IMR-90 (cell line): ENCODE measurements around the gene CEP83. TPM values are rescaled to one million over a fixed set of nuclear protein-coding genes. Genes with fewer than 3 reads are reported as not detected.

Source experiments
- ATAC-seq: fragments of 200-7000 bp; cut with Tn5 transposase; 2 replicates; pipeline ENCODE4 v1.9.1; 2020; ENCODE audit warnings: low read depth, mild to moderate bottlenecking, moderate library complexity
- BruUV-seq: library from RNA; stranded (reverse); fragments of 400-500 nt; replicated peaks from 2 replicates; lab custom pipeline; 2021; lab: Mats Ljungman, UMichigan
- CTCF ChIA-PET: fragments of 300-600 bp; formaldehyde crosslinking; extraction: SDS; loops from one replicate; lab custom pipeline; 2021; ENCODE audit warnings: antibody characterized with exemption; lab: Yijun Ruan, JAX
- POLR2A ChIA-PET: fragments of 300-600 bp; sonication (Branson Sonifier 250); formaldehyde crosslinking; loops from one replicate; lab custom pipeline; 2022; ENCODE audit warnings: antibody characterized with exemption; ENCODE audit not compliant: unreplicated experiment; lab: Charles Lee
- DNase-seq: peaks from one replicate; pipeline ENCODE4 v3.0.0; 2013
- H2AFZ ChIP-seq: replicated peaks from 2 replicates; pipeline ENCODE3; 2013; ENCODE audit warnings: low read length, mild to moderate bottlenecking; ENCODE audit not compliant: poor library complexity
- H2AK5ac ChIP-seq: 2 replicates; pipeline ENCODE4 v1.6.1; 2013; ENCODE audit warnings: low read depth, low read length, inconsistent platforms
- H2AK9ac ChIP-seq: replicated peaks from 2 replicates; pipeline ENCODE3; 2013; ENCODE audit warnings: mild to moderate bottlenecking, low read depth, low read length, moderate library complexity; ENCODE audit not compliant: poor library complexity
- H2BK120ac ChIP-seq: 2 replicates; pipeline ENCODE4 v1.6.1; 2013; ENCODE audit warnings: low read depth, low read length, inconsistent platforms
- H2BK15ac ChIP-seq: 3 replicates; pipeline ENCODE4 v1.6.1; 2013; ENCODE audit warnings: low read depth, low read length, inconsistent platforms
- H2BK20ac ChIP-seq: 2 replicates; pipeline ENCODE4 v1.6.1; 2013; ENCODE audit warnings: low read depth, mild to moderate bottlenecking, inconsistent platforms, low read length, moderate library complexity
- H2BK5ac ChIP-seq: 2 replicates; pipeline ENCODE4 v1.6.1; 2013; ENCODE audit warnings: mild to moderate bottlenecking, low read depth, low read length, inconsistent platforms; ENCODE audit not compliant: poor library complexity, severe bottlenecking
- H3K14ac ChIP-seq: replicated peaks from 2 replicates; pipeline ENCODE4 v1.6.1; 2013; ENCODE audit warnings: low read depth, low read length, inconsistent platforms
- H3K18ac ChIP-seq: 2 replicates; pipeline ENCODE4 v1.6.1; 2013; ENCODE audit warnings: low read depth, low read length, control low read depth
- H3K23ac ChIP-seq: 2 replicates; pipeline ENCODE4 v1.6.1; 2013; ENCODE audit warnings: low read depth, low read length, inconsistent platforms
- H3K27ac ChIP-seq: 2 replicates; pipeline ENCODE4 v1.5.1; 2013; ENCODE audit warnings: mild to moderate bottlenecking, control low read depth, low read length; ENCODE audit not compliant: insufficient read depth
- H3K27me3 ChIP-seq: 2 replicates; pipeline ENCODE4 v1.6.1; 2013; ENCODE audit warnings: low read length; ENCODE audit not compliant: control insufficient read depth, insufficient read depth
- H3K36me3 ChIP-seq: 2 replicates; pipeline ENCODE4 v1.6.1; 2013; ENCODE audit warnings: low read length, mixed read lengths; ENCODE audit not compliant: control insufficient read depth, insufficient read depth
- H3K4ac ChIP-seq: 2 replicates; pipeline ENCODE4 v1.6.1; 2013; ENCODE audit warnings: low read depth, low read length, inconsistent platforms
- H3K4me1 ChIP-seq: 2 replicates; pipeline ENCODE4 v1.6.1; 2013; ENCODE audit warnings: low read length, mixed read lengths; ENCODE audit not compliant: control insufficient read depth, insufficient read depth
- H3K4me2 ChIP-seq: 2 replicates; pipeline ENCODE4 v1.6.1; 2013; ENCODE audit warnings: low read depth, mild to moderate bottlenecking, control low read depth, low read length, moderate library complexity
- H3K4me3 ChIP-seq: 2 replicates; pipeline ENCODE4 v1.5.1; 2013; ENCODE audit warnings: low read depth, mild to moderate bottlenecking, control low read depth, low read length, moderate library complexity; ENCODE audit not compliant: insufficient read depth
- H3K56ac ChIP-seq: 2 replicates; pipeline ENCODE4 v1.6.1; 2013; ENCODE audit warnings: low read length, inconsistent platforms; ENCODE audit not compliant: insufficient read depth; ENCODE audit errors: extremely low read depth
- H3K79me1 ChIP-seq, 2 experiments: 2 replicates each; pipeline ENCODE4 v1.6.1; 2013; ENCODE audit warnings: low read length in 2 of 2, inconsistent platforms in 1 of 2, low read depth in 1 of 2
- H3K9ac ChIP-seq: 2 replicates; pipeline ENCODE4 v1.6.1; 2013; ENCODE audit warnings: low read depth, low read length, control low read depth
- H3K9me1 ChIP-seq: 2 replicates; pipeline ENCODE4 v1.6.1; 2013; ENCODE audit warnings: low read length, inconsistent platforms; ENCODE audit not compliant: insufficient read depth
- H3K9me3 ChIP-seq: 2 replicates; pipeline ENCODE4 v1.6.1; 2013; ENCODE audit warnings: low read length; ENCODE audit not compliant: control insufficient read depth, insufficient read depth
- H4K20me1 ChIP-seq: 2 replicates; pipeline ENCODE4 v1.6.1; 2013; ENCODE audit warnings: low read length, inconsistent platforms; ENCODE audit not compliant: insufficient read depth
- H4K5ac ChIP-seq: 2 replicates; pipeline ENCODE4 v1.6.1; 2013; ENCODE audit warnings: mild to moderate bottlenecking, low read depth, low read length, control low read depth
- H4K8ac ChIP-seq, 2 experiments: 2 replicates each; pipeline ENCODE4 v1.6.1; 2013; ENCODE audit warnings: low read depth in 2 of 2, low read length in 2 of 2, control low read depth in 1 of 2, inconsistent platforms in 1 of 2
- H4K91ac ChIP-seq: 2 replicates; pipeline ENCODE4 v1.6.1; 2013; ENCODE audit warnings: low read depth, low read length, inconsistent platforms; ENCODE audit not compliant: insufficient read depth
- BHLHE40 ChIP-seq: fragments of 150-350 bp; IDR thresholded peaks from 2 replicates; pipeline ENCODE4 v1.6.1; 2016; ENCODE audit warnings: mild to moderate bottlenecking, low read depth, low read length
- CEBPB ChIP-seq: IDR thresholded peaks from 2 replicates; pipeline ENCODE4 v1.6.1; 2012; ENCODE audit warnings: low read depth, low read length, improper control_type of control experiment
- CTCF ChIP-seq: conservative IDR thresholded peaks from 2 replicates; pipeline ENCODE4 v1.5.1; 2012; ENCODE audit warnings: mild to moderate bottlenecking, low read depth, low read length, improper control_type of control experiment
- FOS ChIP-seq: fragments of 150-350 bp; IDR thresholded peaks from 2 replicates; pipeline ENCODE4 v1.6.1; 2016; ENCODE audit warnings: low read depth, low read length
- MAFK ChIP-seq: IDR thresholded peaks from 2 replicates; pipeline ENCODE4 v1.6.1; 2012; ENCODE audit warnings: low read depth, low read length, improper control_type of control experiment
- MAZ ChIP-seq: IDR thresholded peaks from 2 replicates; pipeline ENCODE4 v1.6.1; 2012; ENCODE audit warnings: low read depth, mild to moderate bottlenecking, low read length, improper control_type of control experiment, moderate library complexity, borderline replicate concordance
- MXI1 ChIP-seq: IDR thresholded peaks from 2 replicates; pipeline ENCODE4 v1.6.1; 2012; ENCODE audit warnings: low read depth, mild to moderate bottlenecking, low read length, moderate library complexity, borderline replicate concordance
- NFE2L2 ChIP-seq: fragments of 150-350 bp; IDR thresholded peaks from 2 replicates; pipeline ENCODE4 v1.6.1; 2016; ENCODE audit warnings: low read depth, mild to moderate bottlenecking, low read length
- POLR2A ChIP-seq: IDR thresholded peaks from 2 replicates; pipeline ENCODE4 v1.6.1; 2012; ENCODE audit warnings: mild to moderate bottlenecking, low read depth, low read length
- RAD21 ChIP-seq: IDR thresholded peaks from 2 replicates; pipeline ENCODE4 v1.6.1; 2012; ENCODE audit warnings: low read length, improper control_type of control experiment
- RCOR1 ChIP-seq: IDR thresholded peaks from 2 replicates; pipeline ENCODE4 v1.6.1; 2012; ENCODE audit warnings: mild to moderate bottlenecking, low read length, improper control_type of control experiment; ENCODE audit not compliant: insufficient replicate concordance
- RFX5 ChIP-seq: IDR thresholded peaks from 2 replicates; pipeline ENCODE4 v1.8.0; 2012; ENCODE audit warnings: low read depth, mild to moderate bottlenecking, low read length, moderate library complexity
- SMC3 ChIP-seq: fragments of 150-350 bp; IDR thresholded peaks from 2 replicates; pipeline ENCODE4 v1.6.1; 2016; ENCODE audit warnings: low read depth, mild to moderate bottlenecking, antibody characterized with exemption, low read length, moderate library complexity
- WGBS, 2 experiments: methylation state at CpG; one replicate each; pipeline versions ENCODE4 v1.1.5 to v1.1.7; 2013; ENCODE audit warnings: missing lambda C conversion rate in 2 of 2; ENCODE audit not compliant: insufficient read length in 1 of 2; ENCODE audit errors: extremely low coverage in 2 of 2; 5-methylcytosine and 5-hydroxymethylcytosine counted together
- dilution Hi-C: fragments of 300-500 bp; cut with HindIII; formaldehyde crosslinking; loops from one replicate; pipeline ENCODE4 v1.14.3; 2018; ENCODE audit warnings: low sequenced_read_pairs; ENCODE audit not compliant: unreplicated experiment
- in situ Hi-C: fragments of 300-500 bp; cut with MboI; formaldehyde crosslinking; loops from 3 replicates; pipeline ENCODE4 v1.14.3; 2019; ENCODE audit warnings: low sequenced_read_pairs, inconsistent platforms, mixed read lengths
- intact Hi-C: fragments of 100-400 bp; cut with micrococcal nuclease; formaldehyde crosslinking; loops from 2 replicates; pipeline ENCODE4 v1.10.0; 2022
- polyA plus RNA-seq, 3 experiments: library from polyadenylated mRNA; depleted of rRNA; stranded (reverse); fragments of >200 nt; gene quantifications; 2 replicates each; pipeline ENCODE4 v1.2.3, GENCODE V29; 2012; ENCODE audit warnings: low replicate concordance in 1 of 3
- total RNA-seq: library from RNA; depleted of rRNA; stranded (reverse); fragments of >200 nt; gene quantifications from 2 replicates; pipeline ENCODE4 v1.2.3, GENCODE V29; 2012

CEP83 gene
- total and polyA plus RNA-seq, 2 of the 4 experiments (the other 2 are of a cell fraction) = 3.9 to 8.9 TPM

DNA sequence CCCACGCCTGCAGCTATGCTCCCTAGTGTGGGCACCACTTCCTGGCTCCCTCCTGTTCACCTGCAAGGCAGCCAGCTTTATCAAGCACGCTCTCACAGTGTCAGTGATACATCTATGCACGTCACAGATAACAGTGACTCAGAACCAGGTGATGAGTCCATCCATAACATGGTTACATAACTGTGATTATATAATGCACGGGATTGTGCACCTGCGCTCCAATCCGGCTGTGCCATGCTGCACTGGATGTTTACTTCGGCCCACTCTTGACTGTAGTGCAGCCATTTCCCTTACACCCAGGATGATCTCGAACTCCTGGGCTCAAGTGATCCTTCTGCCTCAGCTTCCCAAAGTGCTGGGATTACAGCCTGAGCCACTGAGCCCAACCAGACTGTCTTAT, 38.4 kb upstream of the CEP83 start:
- H2BK120ac ChIP-seq = no peak overlapping the region
- ChIA-PET CTCF (no interaction called here), POLR2A (no interaction called here)
- H4K5ac ChIP-seq = no peak overlapping the region
- H3K18ac ChIP-seq = no peak overlapping the region
- no peak overlapping the region for H3K4me2 ChIP-seq
- H2AK5ac ChIP-seq = no peak overlapping the region
- ATAC-seq = no peak
- H3K9me1 ChIP-seq = no peaks in the 10 kb centered on the region
- H2AK9ac ChIP-seq = no peak overlapping the region
- no peak for TF ChIP-seq MAFK
- TF ChIP-seq CTCF = no peak
- TF ChIP-seq CEBPB = no peak
- no peak for TF ChIP-seq RAD21
- TF ChIP-seq RFX5 = no peak
- no peak for TF ChIP-seq FOS
- no peak for TF ChIP-seq SMC3
- no peak for TF ChIP-seq POLR2A
- no peak for TF ChIP-seq MXI1
- TF ChIP-seq MAZ = no peak
- no peak for TF ChIP-seq NFE2L2
- no peak for TF ChIP-seq RCOR1
- TF ChIP-seq BHLHE40 = no peak
- in situ Hi-C loops (no loop called here), dilution Hi-C loops (no loop called here), intact Hi-C loops (no loop called here)
- no peak overlapping the region for H4K91ac ChIP-seq
- no peak overlapping the region for H3K9ac ChIP-seq
- H3K4me3 ChIP-seq = no peak overlapping the region
- no peak overlapping the region for H2BK15ac ChIP-seq
- no peak overlapping the region for H2BK20ac ChIP-seq
- H3K79me1 ChIP-seq = no peaks in the 10 kb centered on the region
- H4K20me1 ChIP-seq = no peaks in the 10 kb centered on the region
- no TSS peak for BruUV-seq
- no peak overlapping the region for H3K4ac ChIP-seq
- no peaks in the 10 kb centered on the region for H3K4me1 ChIP-seq
- H3K23ac ChIP-seq = no peak overlapping the region
- no peak overlapping the region for H2BK5ac ChIP-seq
- H2AFZ ChIP-seq = no peak overlapping the region
- H3K14ac ChIP-seq = no peak overlapping the region
- DNase-seq = no peak
- no peaks in the 10 kb centered on the region for H3K9me3 ChIP-seq
- H3K27me3 ChIP-seq = peaks cover 3% of the 10 kb centered on the region; the same call in 1 of the 2 replicates
- no peak overlapping the region for H3K56ac ChIP-seq
- no peaks in the 10 kb centered on the region for H3K36me3 ChIP-seq
- WGBS, 2 experiments = 73% methylated on average over 2 of the region's 8 CpGs; no CpG with 5 or more reads in 1 of the 2 experiments
- H3K27ac ChIP-seq = no peak overlapping the region
- no peak overlapping the region for H4K8ac ChIP-seq
